HepG2 (cell line): ENCODE measurements around the gene PHF2. TPM values are rescaled to one million over a fixed set of nuclear protein-coding genes. Genes with fewer than 3 reads are reported as not detected.

Experiments
- ATAC-seq: fragments of 200-7000 bp; cut with Tn5 transposase; 3 replicates; pipeline ENCODE4 v1.9.1; 2020; ENCODE audit warnings: mild to moderate bottlenecking, moderate library complexity
- BruUV-seq: library from RNA; stranded (reverse); fragments of 400-500 nt; replicated peaks from 2 replicates; lab custom pipeline; 2021; lab: Mats Ljungman, UMichigan
- CTCF ChIA-PET: fragments of 300-600 bp; formaldehyde crosslinking; extraction: SDS; loops from one replicate; lab custom pipeline; 2021; ENCODE audit warnings: low total read pairs, inconsistent platforms, low intra/inter-chr PET ratio; lab: Yijun Ruan, JAX
- POLR2A ChIA-PET: fragments of 350-600 bp; sonication (Branson Sonifier 250); formaldehyde crosslinking; loops from one replicate; lab custom pipeline; 2020; ENCODE audit warnings: antibody characterized with exemption, inconsistent platforms; lab: Yijun Ruan, JAX
- DNase-seq: peaks from one replicate; pipeline ENCODE4 v3.0.0-alpha.2; 2015; ENCODE audit warnings: low spot score
- FAIRE-seq: peaks from 3 replicates; lab custom pipeline; 2011; peaks lifted over from hg19 to GRCh38; lab: Jason Lieb, UNC
- H2AFZ ChIP-seq: one replicate; pipeline ENCODE4 v1.6.1; 2011; ENCODE audit warnings: low read length, inconsistent platforms
- H3K27ac ChIP-seq: fragments of 300-600 bp; 3 replicates; pipeline ENCODE4 v1.8.0; 2011; ENCODE audit warnings: mixed run types, mild to moderate bottlenecking, mixed read lengths, low read length, inconsistent platforms; ENCODE audit not compliant: insufficient read depth; ENCODE audit errors: extremely low read length
- H3K27me3 ChIP-seq, 2 experiments: fragments of 200-600 bp in 1 of 2; 2 replicates in 1 of 2; 3 replicates in 1 of 2; pipeline versions ENCODE4 v1.6.0 to v1.8.0; 2011; ENCODE audit warnings: low read length in 2 of 2, mild to moderate bottlenecking in 2 of 2, moderate library complexity in 2 of 2, inconsistent platforms in 1 of 2; ENCODE audit not compliant: insufficient read depth in 2 of 2, control insufficient read depth in 1 of 2
- H3K36me3 ChIP-seq, 2 experiments: fragments of 200-600 bp in 1 of 2; replicated peaks in 1 of 2; 2 replicates in 1 of 2; 3 replicates in 1 of 2; pipeline versions ENCODE4 v1.5.1 to v1.8.0; 2011; ENCODE audit warnings: low read length in 2 of 2, inconsistent platforms in 1 of 2; ENCODE audit not compliant: insufficient read depth in 2 of 2, control insufficient read depth in 1 of 2
- H3K4me1 ChIP-seq: 2 replicates; pipeline ENCODE4 v1.5.1; 2012; ENCODE audit warnings: low read length, inconsistent platforms; ENCODE audit not compliant: insufficient read depth
- H3K4me2 ChIP-seq: 2 replicates; pipeline ENCODE4 v1.6.0; 2011; ENCODE audit warnings: low read depth, low read length, inconsistent platforms
- H3K4me3 ChIP-seq, 3 experiments: fragments of 200-600 bp in 1 of 3; sonication (generic), shearing (Covaris generic) in 1 of 3; replicated peaks in 1 of 3; 2 replicates each; pipeline ENCODE4 v1.5.1; 2011 to 2016; ENCODE audit warnings: low read length in 3 of 3, inconsistent platforms in 2 of 3, low read depth in 2 of 3, mild to moderate bottlenecking in 2 of 3, control low read depth in 1 of 3, mixed read lengths in 1 of 3; ENCODE audit not compliant: insufficient read depth in 1 of 3
- H3K79me2 ChIP-seq: one replicate; pipeline ENCODE4 v1.6.1; 2011; ENCODE audit warnings: low read length, inconsistent platforms; ENCODE audit not compliant: insufficient read depth
- H3K9ac ChIP-seq: 2 replicates; pipeline ENCODE4 v1.6.0; 2011; ENCODE audit warnings: mild to moderate bottlenecking, low read depth, low read length, inconsistent platforms; ENCODE audit not compliant: insufficient read depth
- H3K9me3 ChIP-seq: 2 replicates; pipeline ENCODE4 v1.5.1; 2012; ENCODE audit warnings: mild to moderate bottlenecking, low read length
- H4K20me1 ChIP-seq: 2 replicates; pipeline ENCODE4 v1.6.0; 2011; ENCODE audit warnings: inconsistent platforms, mild to moderate bottlenecking, low read length, moderate library complexity; ENCODE audit not compliant: insufficient read depth
- GZF1 ChIP-seq: sonication (generic); formaldehyde crosslinking; IDR thresholded peaks from 2 replicates; pipeline ENCODE4 v1.5.1; 2020; ENCODE audit warnings: mild to moderate bottlenecking, missing genetic modification reagents
- HCFC1 ChIP-seq: fragments of 150-350 bp; IDR thresholded peaks from 2 replicates; pipeline ENCODE4 v1.6.1; 2014; ENCODE audit warnings: low read depth, low read length
- IRX3 ChIP-seq: sonication (generic); formaldehyde crosslinking; IDR thresholded peaks from 2 replicates; pipeline ENCODE4 v1.8.1; 2023; ENCODE audit warnings: mild to moderate bottlenecking, low read depth, missing genetic modification reagents, borderline replicate concordance
- RELA ChIP-seq: sonication (generic); formaldehyde crosslinking; IDR thresholded peaks from 2 replicates; pipeline ENCODE4 v1.4.0; 2020; ENCODE audit warnings: missing genetic modification reagents
- ZNF24 ChIP-seq: fragments of 450-650 bp; IDR thresholded peaks from 2 replicates; pipeline ENCODE4 v1.6.1; 2017; ENCODE audit warnings: antibody characterized with exemption, mild to moderate bottlenecking
- ZNF260 ChIP-seq: sonication (generic); formaldehyde crosslinking; IDR thresholded peaks from 2 replicates; pipeline ENCODE4 v1.4.0; 2020; ENCODE audit warnings: missing genetic modification reagents, low read depth, mild to moderate bottlenecking, borderline replicate concordance
- ZNF30 ChIP-seq: sonication (generic); formaldehyde crosslinking; IDR thresholded peaks from 2 replicates; pipeline ENCODE4 v1.5.0; 2020; ENCODE audit warnings: mild to moderate bottlenecking, missing genetic modification reagents
- ZNF326 ChIP-seq: sonication (generic); formaldehyde crosslinking; IDR thresholded peaks from 2 replicates; pipeline ENCODE4 v1.4.0; 2020; ENCODE audit warnings: missing genetic modification reagents, borderline replicate concordance
- ZNF546 ChIP-seq: sonication (generic); formaldehyde crosslinking; conservative IDR thresholded peaks from 2 replicates; pipeline ENCODE4 v1.8.1; 2023; ENCODE audit warnings: mild to moderate bottlenecking, missing genetic modification reagents
- ZNF550 ChIP-seq: sonication (generic); formaldehyde crosslinking; IDR thresholded peaks from 2 replicates; pipeline ENCODE4 v1.4.0; 2020; ENCODE audit warnings: mild to moderate bottlenecking, missing genetic modification reagents, borderline replicate concordance
- WGBS: methylation state at CpG from one replicate; pipeline ENCODE4 v1.1.6; 2017; ENCODE audit warnings: low lambda C conversion rate; 5-methylcytosine and 5-hydroxymethylcytosine counted together
- in situ Hi-C: cut with HindIII; loops from 2 replicates; pipeline ENCODE4 v1.10.0; 2017; ENCODE audit warnings: low pct_unique_long_range_greater_than_20kb; ENCODE audit not compliant: extremely low pct_ligation_motif_present
- intact Hi-C: fragments of 100-400 bp; cut with micrococcal nuclease; formaldehyde crosslinking; loops from one replicate; pipeline ENCODE4 v1.10.0; 2022; ENCODE audit not compliant: unreplicated experiment
- polyA plus RNA-seq, 8 experiments: library from polyadenylated mRNA; depleted of rRNA in 3 of 8; stranded (reverse) in 7 of 8; unstranded in 1 of 8; fragments of >200 nt; fragmentation: Illumina TruSeq in 4 of 8; extraction: Trizol in 4 of 8; gene quantifications; 2 replicates each; pipeline versions ENCODE4 v1.2.1 to v1.2.3, GENCODE V29; 2011 to 2016; ENCODE audit warnings: low read depth in 4 of 8, missing spikeins in 1 of 8, mixed read lengths in 1 of 8; ENCODE audit not compliant: insufficient read depth in 1 of 8
- total RNA-seq, 5 experiments: library from RNA; depleted of rRNA; stranded (reverse); fragments of >200 nt; fragmentation: Illumina TruSeq; extraction: Trizol; gene quantifications; 2 replicates each; pipeline ENCODE4 v1.2.3, GENCODE V29; 2016; ENCODE audit warnings: low read depth in 1 of 5

The PHF2 gene
- total and polyA plus RNA-seq, 2 of the 13 experiments (the other 11 are each of a cell fraction or from before 2014, with no cell fraction given) = 6.6 to 9.1 TPM

- no peak overlapping the region for H2AFZ ChIP-seq
- H3K9ac ChIP-seq = no peak overlapping the region
- peak overlapping the region in 1 of 3 experiments; percentile 5; a peak in 1 of 6 replicates for H3K4me3 ChIP-seq
- TF ChIP-seq GZF1 (CRISPR knock-in tag) (no peak), RELA (CRISPR knock-in tag) (no peak), ZNF546 (CRISPR knock-in tag) (no peak), IRX3 (CRISPR knock-in tag) (no peak), ZNF550 (CRISPR knock-in tag) (no peak), ZNF30 (CRISPR knock-in tag) (no peak), ZNF326 (CRISPR knock-in tag) (no peak), HCFC1 (no peak), ZNF24 (no peak), ZNF260 (no peak)
- ATAC-seq = no peak
- in situ Hi-C loops (no loop called here), intact Hi-C loops (no loop called here)
- WGBS = 80% methylated on average over 8 of the region's 12 CpGs
- peaks cover 39% of the 10 kb centered on the region for H3K79me2 ChIP-seq
- no peak for FAIRE-seq
- peak overlapping the region; percentile 32 for H3K27ac ChIP-seq
- BruUV-seq = no TSS peak
- no peaks in the 10 kb centered on the region for H3K36me3 ChIP-seq
- ChIA-PET CTCF (no interaction called here), POLR2A (interaction anchor here (1.1 to 2.4 kb wide), 2 partner anchors 14 to 22 kb away, joined by 5 to 7 read pairs; no protein-coding TSS in a partner anchor)
- no peaks in the 10 kb centered on the region for H3K9me3 ChIP-seq
- H3K4me2 ChIP-seq = peak overlapping the region; percentile 61
- no peaks in the 10 kb centered on the region; the same call in 1 of the 2 replicates for H4K20me1 ChIP-seq
- DNase-seq = no peak
- H3K27me3 ChIP-seq = no peaks in the 10 kb centered on the region
- H3K4me1 ChIP-seq = peaks cover 67% of the 10 kb centered on the region
Observed at GRCh38 chr9:93588641-93589609, 12.5 kb downstream of the PHF2 start.
